GM12872 (cell line): ENCODE data around the gene CPXM2.

ENCODE experiments used
- CTCF ChIP-seq: IDR thresholded peaks from 3 replicates; pipeline ENCODE4 v1.5.1; 2011; ENCODE audit warnings: low read depth, mild to moderate bottlenecking, low read length, moderate library complexity; ENCODE audit not compliant: insufficient read depth

Gene CPXM2

GRCh38 chr10:123912466-123912865 is 20.9 kb upstream of the CPXM2 start:
- no peak for TF ChIP-seq CTCF

- no peak for TF ChIP-seq CTCF
These were observed 20.3 kb upstream of the CPXM2 start for GRCh38 chr10:123911866-123912265.

GRCh38 chr10:123909866-123910265 is 18.3 kb upstream of the CPXM2 start:
- TF ChIP-seq CTCF, result no peak

GRCh38 chr10:123909426-123909825 is 17.8 kb upstream of the CPXM2 start:
- TF ChIP-seq CTCF, result no peak

- no peak for TF ChIP-seq CTCF
These were observed 16.8 kb upstream of the CPXM2 start for GRCh38 chr10:123908379-123908778.

- TF ChIP-seq CTCF, result no peak
These were observed 15.5 kb upstream of the CPXM2 start for GRCh38 chr10:123906884-123907652.

GRCh38 chr10:123906296-123906695 is 14.7 kb upstream of the CPXM2 start:
- no peak for TF ChIP-seq CTCF
